M059J (cell line): ENCODE measurements around the gene CDH26. TPM values are rescaled to one million over a fixed set of nuclear protein-coding genes. Genes with fewer than 3 reads are reported as not detected.
A peak's percentile ranks its signal among the peaks of the same experiment; 100 is the strongest.

Experiments used
- DNase-seq: peaks from one replicate; pipeline ENCODE4 v3.0.0-alpha.2; 2012; ENCODE audit warnings: low read depth
- total RNA-seq: library from RNA; depleted of rRNA; stranded (reverse); fragments of >200 nt; shearing (Covaris generic); gene quantifications from 2 replicates; pipeline ENCODE4 v1.2.3, GENCODE V29; 2014

The CDH26 gene
- total RNA-seq, 1 experiment from 2014 or later, result 0.15 TPM

DNA sequence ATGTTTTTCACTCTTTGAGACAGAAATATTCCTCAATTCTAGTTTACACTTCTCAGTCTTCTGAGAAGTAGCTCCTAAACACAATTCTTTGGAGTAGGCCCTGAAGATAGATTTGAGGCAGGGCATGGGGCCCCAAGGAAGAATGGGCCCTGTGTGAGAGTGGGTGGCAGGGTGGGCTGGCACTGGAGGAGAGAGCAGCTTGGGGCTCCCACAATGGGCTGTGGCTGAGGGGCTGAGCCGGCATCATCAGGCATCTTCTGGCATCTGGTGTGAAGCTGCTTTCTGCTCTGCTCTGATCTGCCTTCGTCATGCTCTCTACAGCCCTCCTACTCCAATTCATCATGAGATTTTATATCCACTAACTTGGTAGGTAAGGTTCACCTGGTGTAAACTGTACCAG, 88.2 kb downstream of the CDH26 start:
- no peak for DNase-seq

DNA sequence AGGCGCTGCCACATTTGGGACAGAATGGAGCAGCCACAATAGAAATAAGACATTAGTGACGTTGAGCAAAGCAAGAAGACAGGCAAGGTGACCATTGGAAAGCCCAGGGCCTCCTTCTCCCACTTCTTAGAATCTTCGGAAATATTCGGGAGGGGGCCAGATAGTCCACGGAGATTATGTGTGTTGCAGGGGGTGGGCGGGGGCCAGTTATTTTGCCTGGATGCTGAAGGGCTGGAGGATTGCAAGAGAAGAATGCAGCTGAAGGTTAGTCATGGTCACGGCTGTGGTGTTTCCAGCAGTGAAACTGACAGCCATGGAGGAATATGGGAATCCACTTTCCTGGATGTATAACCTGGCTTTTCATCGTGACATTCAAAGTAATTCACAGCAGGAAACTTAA, 88.6 kb downstream of the CDH26 start:
- DNase-seq, result no peak

DNA sequence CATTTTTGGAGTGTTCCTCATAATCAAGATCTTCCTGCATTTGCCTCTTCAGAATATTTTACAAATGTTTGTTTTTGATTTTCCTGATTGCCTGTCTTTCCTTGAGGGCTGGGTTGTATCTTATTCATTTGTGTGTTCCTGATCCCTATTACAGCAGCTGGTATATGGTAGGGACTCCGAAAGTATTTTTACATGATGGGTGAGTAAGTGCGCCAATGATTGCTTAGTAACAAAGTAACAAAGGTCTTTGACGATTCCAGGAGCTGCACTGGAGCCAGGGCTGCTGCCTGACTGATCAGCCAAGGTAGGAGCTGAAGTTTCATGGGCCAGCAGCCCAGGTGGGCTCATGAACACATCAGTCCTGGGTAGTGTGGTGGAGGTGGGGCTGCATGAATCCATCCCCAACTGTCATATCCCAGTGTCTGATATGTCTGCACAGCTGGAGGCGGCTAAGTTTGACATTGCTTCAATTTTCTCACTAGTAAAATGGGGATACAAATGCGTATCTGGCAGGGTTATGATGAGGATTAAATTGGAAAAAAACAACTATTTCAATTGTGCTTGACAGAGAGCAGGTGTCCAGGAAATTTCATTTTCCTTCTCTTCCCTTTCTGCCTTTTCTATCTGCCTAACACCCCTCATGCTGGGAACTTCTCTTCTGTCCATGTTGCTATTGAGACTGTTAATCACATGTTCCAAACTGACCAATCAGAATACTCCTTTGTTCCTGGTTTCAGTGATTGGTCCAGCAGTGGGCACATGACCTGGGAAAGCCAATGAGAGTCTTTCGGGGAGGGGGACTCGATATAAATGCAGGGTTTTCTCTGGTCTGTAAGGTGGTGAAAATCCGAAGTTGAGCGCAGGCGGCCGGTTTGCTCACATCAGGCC, 90.7 kb downstream of the CDH26 start:
- no peak for DNase-seq

DNA sequence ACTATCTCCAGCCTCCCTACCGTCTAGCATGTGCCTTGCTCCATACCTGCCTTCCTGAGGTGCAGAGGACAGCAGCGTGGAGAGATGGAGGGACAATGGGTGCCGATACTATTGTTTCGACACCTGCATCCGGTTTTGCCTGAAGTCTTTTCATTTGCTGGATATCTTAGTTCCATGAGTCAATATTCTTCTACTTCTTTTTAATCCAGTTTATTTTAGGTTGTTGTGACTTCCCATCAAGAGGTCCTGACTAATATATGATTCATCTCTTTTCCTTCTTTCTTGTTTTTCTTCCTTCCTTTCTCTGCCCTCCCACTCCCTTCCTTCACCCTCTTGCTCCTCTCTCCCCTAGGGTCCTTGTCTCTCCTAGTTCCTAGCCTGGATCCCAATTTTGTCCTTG, 91.4 kb downstream of the CDH26 start:
- DNase-seq, result peak; percentile 42

DNA sequence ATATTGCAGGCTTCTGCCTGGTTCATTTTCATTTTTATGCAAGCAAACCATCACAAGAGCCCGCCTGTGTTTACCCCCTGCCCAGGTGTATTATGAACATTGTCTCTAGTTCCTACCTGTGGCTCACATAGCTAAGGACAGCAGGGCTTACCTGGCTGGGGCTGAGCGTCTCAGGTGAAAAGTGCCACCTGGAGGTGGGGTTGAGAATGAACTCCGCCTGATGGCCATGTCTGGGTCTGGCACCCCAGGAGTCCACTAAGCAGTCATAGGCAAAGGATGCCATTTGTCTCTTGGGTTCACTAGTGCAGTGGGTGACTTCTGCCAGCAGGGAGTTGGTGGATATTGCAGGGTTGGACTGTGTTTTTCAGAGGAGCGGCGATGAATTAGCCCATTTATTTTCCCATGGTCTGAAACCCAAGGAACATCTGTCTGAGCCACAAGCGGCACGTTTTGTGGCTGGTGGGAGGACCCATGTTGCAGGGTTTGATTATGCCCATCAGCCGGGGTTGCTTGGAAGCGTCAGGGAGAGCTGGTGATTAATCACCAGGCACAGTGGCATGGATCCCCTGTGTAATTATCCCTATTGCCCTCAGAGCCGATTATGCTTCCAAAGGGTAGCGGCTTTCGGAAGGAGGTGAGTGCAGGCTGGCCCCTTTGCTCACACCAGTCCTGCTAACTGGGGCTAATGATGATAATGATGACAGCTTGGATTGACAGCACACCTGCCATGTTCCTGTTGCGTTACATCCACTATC, 92.1 kb downstream of the CDH26 start:
- DNase-seq, result no peak

DNA sequence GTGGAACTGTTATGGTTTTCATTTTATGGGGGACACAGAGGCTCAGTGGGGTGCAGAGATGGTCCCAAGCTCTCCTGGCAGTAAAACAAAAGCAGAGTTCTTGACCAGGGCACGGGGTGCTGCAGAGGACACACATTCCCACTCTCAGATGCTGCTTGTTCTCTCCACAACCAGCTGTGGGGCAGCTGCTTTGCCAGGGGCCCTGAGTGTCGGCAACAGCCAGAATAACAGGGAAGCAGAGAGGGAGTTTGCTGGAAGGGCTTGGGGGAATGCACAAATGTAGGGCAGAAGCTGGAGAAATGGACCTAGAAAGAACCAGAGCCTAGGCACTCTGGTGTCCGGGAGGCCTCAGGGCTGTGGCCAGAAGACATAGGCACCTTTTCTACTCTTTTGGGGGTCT, 93.7 kb downstream of the CDH26 start:
- no peak for DNase-seq

DNA sequence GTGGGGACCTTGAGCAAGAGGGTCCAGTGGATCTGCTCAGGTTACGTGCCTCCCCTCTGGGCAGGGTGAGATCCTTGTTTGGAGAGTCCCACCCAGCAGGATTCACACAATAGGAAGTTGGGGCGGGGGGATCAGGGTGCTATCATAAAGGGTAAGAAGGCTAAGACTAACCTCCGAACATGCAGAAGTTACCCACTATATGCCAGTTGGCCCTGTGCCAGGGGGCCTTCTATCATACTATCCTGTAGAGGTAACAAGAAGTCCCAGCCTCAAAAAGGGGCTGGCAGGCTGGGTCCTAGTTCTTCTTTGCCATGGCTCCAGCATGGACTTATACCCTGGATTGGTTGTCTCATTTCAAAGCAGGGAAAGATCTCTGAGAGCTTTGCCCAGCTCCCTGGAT, 94.1 kb downstream of the CDH26 start:
- DNase-seq, result no peak

DNA sequence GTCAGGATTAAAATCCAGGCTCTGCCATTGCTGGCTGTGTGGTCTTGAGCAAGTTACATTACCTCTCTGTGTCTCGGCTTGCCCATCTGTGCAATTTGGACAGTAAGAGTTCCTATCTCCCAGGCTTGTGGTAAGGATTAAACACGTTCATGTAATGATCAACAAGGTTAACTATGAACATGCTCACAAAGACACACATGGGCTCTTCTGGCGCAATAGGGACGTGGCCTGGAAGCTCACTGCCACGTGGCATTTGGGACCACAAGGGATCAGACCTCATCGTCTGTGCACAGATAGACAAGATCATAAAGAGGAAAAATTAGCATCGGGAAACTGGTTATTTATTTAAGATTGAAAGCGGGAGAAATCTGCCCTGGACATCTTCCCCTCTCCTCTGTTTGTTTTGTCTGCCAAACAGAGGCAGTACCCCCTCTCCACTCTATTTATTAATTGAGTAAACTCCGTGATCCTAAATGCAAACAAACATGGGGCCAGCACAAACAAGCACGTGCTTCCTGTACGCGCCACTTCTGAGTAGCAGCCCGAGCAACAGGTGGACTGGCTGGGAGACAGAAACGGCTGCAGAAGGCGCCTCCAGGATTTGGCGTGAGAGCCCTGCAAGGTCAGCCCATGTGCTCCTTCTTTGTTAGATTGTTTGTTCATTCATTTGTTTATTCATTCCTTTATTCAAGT, 95.0 kb downstream of the CDH26 start:
- no peak for DNase-seq

DNA sequence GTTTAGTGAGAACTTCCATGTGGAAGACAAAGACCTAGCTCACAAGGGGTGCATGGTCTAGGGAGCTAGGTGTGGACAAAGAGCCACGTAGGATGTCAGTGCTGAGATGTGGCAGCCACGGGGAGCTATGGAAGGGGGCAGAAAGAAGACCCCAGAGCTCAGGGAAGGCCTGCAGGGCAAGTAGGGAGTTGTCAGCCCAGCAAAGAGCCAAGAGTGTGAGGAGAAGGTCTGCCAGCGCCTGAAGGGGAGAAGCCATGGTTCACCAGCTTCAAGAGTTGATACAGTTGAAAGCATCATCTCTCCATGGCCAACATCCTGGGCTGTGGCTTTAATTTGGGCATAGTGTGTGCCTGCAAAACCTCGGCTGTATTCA, 95.6 kb downstream of the CDH26 start:
- DNase-seq, result no peak

DNA sequence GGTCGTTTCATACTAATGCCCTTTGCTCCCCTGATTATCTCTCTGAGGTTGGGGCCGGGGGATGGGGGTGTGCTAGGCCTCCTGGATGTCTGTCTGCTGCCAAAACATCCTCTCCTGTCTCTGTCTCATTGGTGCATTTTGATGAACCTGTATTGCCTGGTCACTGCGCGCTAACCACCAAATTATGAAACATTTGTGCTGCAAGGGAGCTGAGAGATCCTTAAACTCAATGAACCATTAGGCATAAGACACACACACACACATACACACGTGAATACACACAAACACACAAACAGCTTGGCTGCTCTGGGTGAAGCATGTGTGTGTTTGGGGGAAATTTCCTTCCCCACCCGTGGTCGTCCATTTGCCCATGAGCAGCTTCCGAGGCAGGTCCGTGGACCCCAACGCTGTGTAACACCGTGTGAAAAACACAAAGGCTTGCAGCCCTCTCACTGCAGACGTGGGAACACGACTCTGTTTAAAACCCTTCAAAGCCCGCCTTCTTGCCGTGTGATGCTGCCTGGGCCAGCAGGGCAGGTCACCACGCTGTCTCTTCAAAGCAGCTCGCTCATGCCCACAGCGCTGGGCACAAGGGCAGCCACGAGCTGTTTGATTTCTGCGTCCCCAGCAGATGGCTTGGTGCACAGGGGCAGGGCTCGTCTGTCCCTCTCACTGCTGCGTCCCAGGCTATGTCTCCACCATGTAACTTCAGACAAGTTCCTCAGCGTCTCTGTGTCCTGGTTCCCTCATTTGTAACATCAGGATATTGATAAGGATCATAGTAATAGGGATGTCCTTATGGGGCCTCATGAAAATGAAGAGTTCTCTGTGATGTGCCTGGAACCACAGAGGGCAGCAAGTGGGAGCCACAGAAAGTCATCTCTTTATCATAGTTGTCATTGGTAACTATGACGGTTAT, 96.8 kb downstream of the CDH26 start:
- no peak for DNase-seq

DNA sequence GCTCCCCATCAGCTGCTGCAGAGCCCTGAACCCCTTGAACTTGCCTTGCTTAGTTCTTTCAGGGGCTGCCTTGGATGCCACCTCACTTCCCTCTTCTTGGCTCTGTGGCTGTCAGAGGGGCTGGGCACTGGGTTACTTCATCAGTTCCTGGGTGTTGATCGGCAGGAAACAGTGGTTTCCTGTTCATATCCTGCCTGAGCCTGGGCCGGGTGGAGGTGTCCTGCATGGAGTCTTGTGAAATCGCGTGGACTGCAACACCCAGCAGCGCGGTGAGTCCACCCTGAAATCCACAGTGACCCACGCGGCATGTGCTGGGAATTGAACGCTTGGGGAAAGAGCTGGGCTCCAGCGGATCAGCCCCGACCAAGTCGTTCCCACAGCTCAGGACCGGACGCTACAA, 97.5 kb downstream of the CDH26 start:
- DNase-seq, result no peak

DNA sequence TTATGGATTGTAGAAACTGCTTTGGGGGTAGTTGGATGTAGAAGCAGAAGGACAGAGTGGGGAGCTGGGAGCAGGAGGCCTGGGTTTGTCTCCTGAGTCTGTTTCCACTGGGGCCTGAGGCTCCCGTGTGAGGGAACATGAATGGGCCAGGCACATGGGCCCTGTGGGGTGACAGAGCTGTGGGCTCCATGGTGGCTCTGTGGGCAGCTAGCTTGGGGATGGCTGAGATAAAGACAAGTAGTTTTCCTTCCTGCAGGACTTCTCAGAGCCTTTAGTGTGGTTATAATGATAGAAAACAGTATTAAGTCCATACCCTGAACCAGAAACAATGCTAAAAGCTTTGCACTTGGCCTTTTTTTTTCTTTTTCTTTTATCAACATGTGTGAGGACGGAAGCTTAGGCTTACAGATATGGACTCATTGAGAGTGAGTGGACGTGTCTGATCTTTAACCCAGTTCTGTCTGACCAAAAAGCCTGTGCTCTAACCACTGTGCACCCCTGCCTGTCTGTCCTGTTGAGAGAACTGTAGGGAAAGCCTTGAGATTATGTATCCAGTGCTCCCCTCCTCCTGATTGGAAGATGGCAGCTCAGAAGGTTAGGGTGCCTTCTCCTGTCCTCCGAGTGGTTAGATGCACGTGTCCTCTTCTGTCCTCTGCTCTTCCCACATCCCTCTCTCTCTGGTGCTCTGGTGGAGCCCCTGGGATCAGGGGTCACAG, 98.3 kb downstream of the CDH26 start:
- DNase-seq, result no peak

DNA sequence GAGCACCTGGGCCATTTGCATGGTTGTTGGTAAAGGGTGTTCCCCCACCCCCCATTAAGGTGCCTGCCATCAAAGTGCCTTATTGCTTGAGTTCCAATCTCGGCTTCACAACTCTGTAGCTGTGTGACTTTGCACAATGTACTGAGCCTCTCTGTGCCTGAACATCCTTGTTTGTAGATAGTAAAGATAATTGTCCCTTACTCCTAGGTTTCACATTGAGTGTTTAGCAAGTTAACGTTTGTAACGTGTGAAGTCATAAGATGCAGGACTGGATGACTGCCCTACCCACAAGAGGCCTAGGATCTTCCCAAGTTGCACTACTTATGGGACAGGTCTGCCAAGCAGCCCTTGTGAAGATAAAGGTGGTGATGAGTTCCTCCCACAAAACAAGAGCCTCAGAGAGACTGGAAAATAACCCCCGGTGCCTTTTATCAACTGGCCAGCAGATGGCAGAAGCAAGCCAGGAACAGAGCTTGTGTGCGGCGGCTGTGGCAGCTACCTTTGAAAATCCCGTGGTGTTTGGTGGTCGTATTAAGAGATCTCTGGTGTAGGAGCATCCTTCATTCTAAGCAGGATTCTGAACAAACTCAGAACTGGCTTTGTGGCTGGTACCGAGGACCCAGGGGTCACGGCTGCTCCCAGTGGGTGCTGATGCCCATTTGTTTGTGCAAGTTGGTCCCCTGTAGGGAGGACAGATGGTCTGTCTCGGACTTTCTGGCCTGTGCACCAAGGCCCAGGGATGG, 99.1 kb downstream of the CDH26 start:
- DNase-seq, result peak; percentile 74

DNA sequence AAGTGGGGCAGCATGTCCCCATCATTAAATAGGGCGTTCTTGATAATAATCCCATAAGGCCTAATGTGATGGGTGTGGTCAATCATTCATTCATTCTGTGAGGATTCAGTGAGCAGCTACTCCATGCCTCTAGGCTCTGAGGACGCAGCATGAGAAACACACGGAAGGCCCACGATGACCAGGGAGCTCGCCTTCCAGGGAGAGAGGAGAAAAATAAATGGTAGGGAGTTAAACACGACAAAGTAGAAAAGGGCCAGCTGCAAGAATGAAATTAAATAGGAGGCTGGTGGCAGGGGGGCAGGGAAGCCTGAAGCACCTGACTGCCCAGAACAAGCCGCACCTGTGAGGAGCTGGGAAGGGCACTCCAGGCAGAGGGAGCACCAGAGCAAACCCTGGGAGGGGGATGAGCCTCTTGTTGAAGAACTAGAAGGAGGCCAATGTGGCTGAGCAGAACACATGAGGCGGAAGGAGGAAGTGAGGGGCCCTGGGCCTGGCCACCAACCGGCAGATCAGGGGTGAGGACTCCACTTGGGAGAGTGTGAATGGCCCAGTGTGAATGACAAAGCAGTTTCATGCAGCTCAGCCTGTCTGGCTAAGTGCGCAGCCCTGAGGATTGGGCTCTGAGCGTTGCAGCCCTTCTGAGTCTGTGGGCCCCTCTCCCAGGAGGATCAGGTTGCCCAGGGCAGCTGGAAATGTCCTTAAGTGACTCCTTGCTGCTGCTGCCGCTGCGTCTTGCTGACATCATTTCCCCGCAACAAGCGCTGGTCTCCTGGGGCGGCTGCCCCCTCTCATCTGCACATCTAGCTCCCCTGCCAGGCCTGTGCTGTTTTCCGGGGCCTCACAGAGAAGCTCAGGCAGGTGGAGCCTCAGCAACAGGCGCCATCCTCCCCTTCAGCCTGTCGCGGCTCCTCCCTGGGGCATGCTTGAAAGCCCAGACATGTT, 99.9 kb downstream of the CDH26 start:
- DNase-seq, result peak; percentile 52

DNA sequence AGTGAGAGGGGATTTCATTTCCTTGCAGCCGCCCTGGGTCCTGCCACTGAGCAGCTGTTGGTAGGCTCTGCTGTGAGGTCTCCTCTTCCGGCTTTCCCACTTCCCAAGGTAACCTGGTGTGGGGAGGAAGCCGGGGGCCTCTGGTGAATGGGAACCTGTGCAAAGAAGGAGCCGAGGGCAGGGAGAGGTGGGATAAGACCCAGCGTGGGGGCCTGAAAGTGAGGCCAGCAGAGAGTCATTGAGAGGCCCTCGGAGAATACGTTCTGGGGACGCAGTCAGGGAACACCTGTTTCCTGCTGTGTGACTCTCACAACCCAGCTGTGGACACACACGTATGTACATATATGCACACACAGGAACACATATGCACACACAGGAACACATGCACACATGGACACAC, 100.7 kb downstream of the CDH26 start:
- DNase-seq, result no peak

DNA sequence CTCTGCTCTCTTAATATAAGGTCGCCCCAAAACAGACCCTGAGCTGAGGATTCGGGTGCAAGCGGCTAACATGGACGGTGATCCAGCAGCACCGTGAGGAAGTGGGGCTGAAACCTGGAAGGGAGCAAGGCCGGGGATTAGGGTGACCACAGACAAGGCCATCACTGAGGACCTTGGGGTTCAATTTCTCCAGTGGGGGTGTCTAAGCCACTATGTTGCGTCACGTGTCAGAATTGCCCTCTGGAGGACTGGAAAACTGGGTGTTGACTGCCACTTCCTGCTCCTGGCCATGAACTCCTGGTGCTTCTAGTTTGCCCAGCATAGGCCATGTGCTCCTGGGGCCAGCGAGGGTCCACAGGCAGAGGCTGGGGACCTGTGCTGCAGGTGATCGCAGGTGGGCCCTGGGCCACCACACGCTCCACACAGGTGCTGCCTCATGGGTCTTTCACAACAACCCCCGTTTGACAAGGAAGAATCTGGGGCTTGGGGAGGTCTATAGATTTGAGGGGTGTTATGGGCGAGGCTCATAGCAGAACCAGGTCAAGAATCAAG, 101.9 kb downstream of the CDH26 start:
- no peak for DNase-seq

DNA sequence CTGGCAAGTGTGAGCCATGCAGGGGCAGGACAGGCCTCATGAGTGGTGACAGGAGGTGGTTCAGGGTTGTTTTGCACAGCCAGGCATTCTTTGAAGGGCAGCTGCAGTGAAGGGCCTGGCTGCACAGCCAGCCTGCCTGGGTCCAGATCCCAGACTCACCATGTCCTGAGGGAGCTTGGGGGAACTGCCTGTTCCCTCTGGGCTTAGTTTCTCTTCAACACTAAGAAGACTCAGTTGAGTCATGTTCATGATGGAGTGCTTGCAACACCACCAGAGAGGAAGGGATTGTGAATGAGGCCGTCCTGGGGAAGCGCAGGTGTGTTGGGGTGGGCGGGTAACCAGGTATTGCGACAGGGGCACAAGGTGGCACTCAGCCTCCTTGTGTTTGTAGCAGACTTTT, 102.4 kb downstream of the CDH26 start:
- DNase-seq, result no peak

DNA sequence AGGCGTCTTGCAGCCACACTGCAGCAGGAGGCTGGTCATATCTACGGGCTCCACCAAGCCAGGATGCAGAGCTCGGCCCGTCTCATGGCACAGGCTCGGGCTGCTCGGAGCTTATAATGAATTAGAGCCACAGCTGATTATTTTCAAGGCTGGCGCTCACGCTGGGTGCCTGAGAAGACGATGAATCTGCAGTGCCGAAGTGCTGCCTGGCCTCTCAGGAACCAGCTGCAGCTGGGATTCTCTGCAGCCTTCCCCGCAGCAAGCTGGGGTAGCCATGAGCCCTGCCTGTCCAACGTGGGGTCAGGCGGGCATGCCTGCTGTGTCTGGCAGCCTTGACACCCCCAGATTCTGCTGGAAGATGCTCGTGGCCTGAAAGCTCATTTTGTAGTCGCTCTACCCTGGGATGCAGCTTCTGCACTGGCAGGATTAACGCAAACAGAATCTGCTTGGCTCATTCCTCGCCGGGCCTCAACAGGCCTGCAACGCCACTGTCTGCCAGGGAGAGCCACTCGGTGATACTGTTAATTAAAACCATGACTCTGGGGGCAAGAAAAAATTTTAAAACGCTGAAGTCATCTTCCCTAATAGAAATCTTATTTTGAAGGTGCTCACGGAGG, 104.3 kb downstream of the CDH26 start:
- DNase-seq, result no peak
